Measurements from ENCODE around the gene RABGAP1L.

GRCh38 chr1:175015243-175015642 is 855.9 kb downstream of the RABGAP1L start:
- TF ChIP-seq POU2F2 (IDR thresholded peaks at IDR 0.05; ENCODE audit: low read depth, low read length) (no peak), POLR2AphosphoS5 (IDR thresholded peaks at IDR 0.05; ENCODE audit: low read depth, low read length) (no peak), SPI1 (IDR thresholded peaks at IDR 0.05; ENCODE audit: low read depth, low read length) (no peak), POLR2A (IDR thresholded peaks at IDR 0.05; ENCODE audit: low read depth, low read length) (no peak), TAF1 (IDR thresholded peaks at IDR 0.05; ENCODE audit: low read depth, low read length) (no peak)
